Endodermal cell (in vitro differentiated cells): ENCODE measurements around the gene GCHFR. TPM values are rescaled to one million over a fixed set of nuclear protein-coding genes. Genes with fewer than 3 reads are reported as not detected.
A peak's percentile ranks its signal among the peaks of the same experiment; 100 is the strongest.

Experiments
- DNase-seq: peaks from one replicate; pipeline ENCODE4 v3.0.0-alpha.2; 2017
- H3K27ac ChIP-seq: 2 replicates; pipeline ENCODE4 v1.5.1; 2013; ENCODE audit warnings: mild to moderate bottlenecking, low read depth, low read length, moderate library complexity
- H3K27me3 ChIP-seq: 2 replicates; pipeline ENCODE4 v1.6.1; 2013; ENCODE audit warnings: mild to moderate bottlenecking, low read length, moderate library complexity; ENCODE audit not compliant: insufficient read depth, control insufficient read depth, poor library complexity, severe bottlenecking
- H3K36me3 ChIP-seq: 2 replicates; pipeline ENCODE4 v1.7.0; 2013; ENCODE audit warnings: mild to moderate bottlenecking, low read length, moderate library complexity; ENCODE audit not compliant: control insufficient read depth, insufficient read depth
- H3K4me1 ChIP-seq: one replicate; pipeline ENCODE4 v1.7.0; 2013; ENCODE audit warnings: low read length; ENCODE audit not compliant: control insufficient read depth, insufficient read depth
- H3K4me3 ChIP-seq: 2 replicates; pipeline ENCODE4 v1.5.1; 2013; ENCODE audit warnings: mild to moderate bottlenecking, low read length, moderate library complexity
- H3K9ac ChIP-seq: 2 replicates; pipeline ENCODE4 v1.6.1; 2013; ENCODE audit warnings: mild to moderate bottlenecking, low read length, moderate library complexity; ENCODE audit not compliant: poor library complexity, severe bottlenecking; ENCODE audit errors: extremely low read depth
- H3K9me3 ChIP-seq: 2 replicates; pipeline ENCODE4 v1.6.1; 2013; ENCODE audit warnings: mild to moderate bottlenecking, low read length, moderate library complexity; ENCODE audit not compliant: control insufficient read depth
- H3K27ac Mint-ChIP-seq: 2 replicates; pipeline ENCODE4 v1.8.0; 2020; ENCODE audit warnings: mixed read lengths
- H3K27me3 Mint-ChIP-seq: 2 replicates; pipeline ENCODE4 v1.8.0; 2021; ENCODE audit warnings: mild to moderate bottlenecking, mixed read lengths; ENCODE audit not compliant: insufficient read depth
- H3K36me3 Mint-ChIP-seq: 2 replicates; pipeline ENCODE4 v1.8.0; 2020; ENCODE audit warnings: low read depth, mixed read lengths
- H3K4me1 Mint-ChIP-seq: 2 replicates; pipeline ENCODE4 v1.8.0; 2020; ENCODE audit warnings: mixed read lengths
- H3K4me3 Mint-ChIP-seq: 2 replicates; pipeline ENCODE4 v1.8.0; 2020; ENCODE audit warnings: mild to moderate bottlenecking, moderate library complexity, mixed read lengths
- H3K9me3 Mint-ChIP-seq: 2 replicates; pipeline ENCODE4 v1.8.0; 2020; ENCODE audit warnings: mild to moderate bottlenecking, mixed read lengths
- CTCF ChIP-seq: fragments of 200-600 bp; sonication (generic); conservative IDR thresholded peaks from 2 replicates; pipeline ENCODE4 v1.5.0; 2021; ENCODE audit warnings: antibody characterized with exemption, mild to moderate bottlenecking
- WGBS, 2 experiments: methylation state at CpG; one replicate each; pipeline versions ENCODE4 v1.1.5 to v1.1.7; 2013; ENCODE audit warnings: missing lambda C conversion rate in 2 of 2, mixed read lengths in 1 of 2; ENCODE audit not compliant: insufficient coverage in 1 of 2, insufficient read length in 1 of 2; 5-methylcytosine and 5-hydroxymethylcytosine counted together
- total RNA-seq, 2 donors: library from RNA; stranded (reverse); fragmentation: NEBNext Ultra II Directional in 1 of 2; extraction: Animal tissue kit (Norgen Biotek cat#: 25700) in 1 of 2; gene quantifications; 2 replicates in 1 of 2; 3 replicates in 1 of 2; pipeline ENCODE4 v1.2.1, GENCODE V29; 2021

Gene GCHFR
- total RNA-seq, 2 donors from 2014 or later: 33.6 to 47.1 TPM

- Histone ChIP-seq H3K4me1 (no peaks in the 10 kb centered on the region), H3K36me3 (peaks cover 28% of the 10 kb centered on the region), H3K9ac (peak within 1 kb of the TSS; percentile 79), H3K27me3 (no peaks in the 10 kb centered on the region), H3K9me3 (no peaks in the 10 kb centered on the region), H3K4me3 (peak within 1 kb of the TSS; percentile 86), H3K27ac (peak within 1 kb of the TSS; percentile 92)
- DNase-seq: peak; percentile 98
- peak within 1 kb of the TSS; percentile 89 for H3K4me3 Mint-ChIP-seq
- no peak for TF ChIP-seq CTCF
- no peaks in the 10 kb centered on the region for H3K9me3 Mint-ChIP-seq
- peaks cover 13% of the 10 kb centered on the region for H3K36me3 Mint-ChIP-seq
- 3 to 6% methylated on average over 28 to 66 of the region's 66 CpGs for WGBS, 2 experiments
- H3K27me3 Mint-ChIP-seq: no peaks in the 10 kb centered on the region
- H3K27ac Mint-ChIP-seq: peak within 1 kb of the TSS; percentile 99
- peaks cover 9% of the 10 kb centered on the region for H3K4me1 Mint-ChIP-seq
These were observed 8.7 kb upstream of the GCHFR start, which contains the start of gene RMDN3 for GRCh38 chr15:40754883-40755811. RMDN3 (minus strand) TSS chr15:40755254; CDS start chr15:40754783, 471 bp downstream.

GRCh38 chr15:40755812-40756208, 8.1 kb upstream of the GCHFR start:
- H3K9ac ChIP-seq: peak overlapping the region; percentile 79
- DNase-seq: no peak
- H3K9me3 ChIP-seq: no peaks in the 10 kb centered on the region
- H3K4me1 ChIP-seq: no peaks in the 10 kb centered on the region
- peaks cover 7% of the 10 kb centered on the region for H3K36me3 Mint-ChIP-seq
- no peaks in the 10 kb centered on the region for H3K27me3 ChIP-seq
- peak overlapping the region; percentile 99 for H3K27ac Mint-ChIP-seq
- H3K9me3 Mint-ChIP-seq: no peaks in the 10 kb centered on the region
- peak overlapping the region; percentile 86 for H3K4me3 ChIP-seq
- H3K27ac ChIP-seq: peak overlapping the region; percentile 91
- peaks cover 22% of the 10 kb centered on the region for H3K36me3 ChIP-seq
- no peaks in the 10 kb centered on the region for H3K27me3 Mint-ChIP-seq
- WGBS, 2 experiments: 92 to 93% methylated on average over 2 to 10 of the region's 10 CpGs
- no peak for TF ChIP-seq CTCF
- H3K4me1 Mint-ChIP-seq: peaks cover 9% of the 10 kb centered on the region
- H3K4me3 Mint-ChIP-seq: peak overlapping the region; percentile 89

- no peak overlapping the region for H3K4me3 Mint-ChIP-seq
- Histone ChIP-seq H3K27me3 (no peaks in the 10 kb centered on the region), H3K36me3 (peaks cover 11% of the 10 kb centered on the region), H3K4me3 (no peak overlapping the region), H3K9me3 (no peaks in the 10 kb centered on the region), H3K27ac (no peak overlapping the region), H3K9ac (no peak overlapping the region), H3K4me1 (no peaks in the 10 kb centered on the region)
- no peak for DNase-seq
- peaks cover 9% of the 10 kb centered on the region for H3K4me1 Mint-ChIP-seq
- H3K9me3 Mint-ChIP-seq: no peaks in the 10 kb centered on the region
- H3K36me3 Mint-ChIP-seq: no peaks in the 10 kb centered on the region
- no peak for TF ChIP-seq CTCF
- 75 to 91% methylated on average over 3 to 6 of the region's 6 CpGs for WGBS, 2 experiments
- no peaks in the 10 kb centered on the region for H3K27me3 Mint-ChIP-seq
- H3K27ac Mint-ChIP-seq: peak overlapping the region; percentile 35
These were observed 6.9 kb upstream of the GCHFR start for GRCh38 chr15:40756938-40757337.
